GM18499 (cell line): ENCODE data around the gene SAP130.

Source experiments
- ATAC-seq: cut with Tn5 transposase; IDR thresholded peaks from one replicate; pipeline ENCODE4 v1.9.1; 2021; ENCODE audit warnings: moderate number of reproducible peaks; ENCODE audit not compliant: insufficient read depth, unreplicated experiment

Gene SAP130

DNA sequence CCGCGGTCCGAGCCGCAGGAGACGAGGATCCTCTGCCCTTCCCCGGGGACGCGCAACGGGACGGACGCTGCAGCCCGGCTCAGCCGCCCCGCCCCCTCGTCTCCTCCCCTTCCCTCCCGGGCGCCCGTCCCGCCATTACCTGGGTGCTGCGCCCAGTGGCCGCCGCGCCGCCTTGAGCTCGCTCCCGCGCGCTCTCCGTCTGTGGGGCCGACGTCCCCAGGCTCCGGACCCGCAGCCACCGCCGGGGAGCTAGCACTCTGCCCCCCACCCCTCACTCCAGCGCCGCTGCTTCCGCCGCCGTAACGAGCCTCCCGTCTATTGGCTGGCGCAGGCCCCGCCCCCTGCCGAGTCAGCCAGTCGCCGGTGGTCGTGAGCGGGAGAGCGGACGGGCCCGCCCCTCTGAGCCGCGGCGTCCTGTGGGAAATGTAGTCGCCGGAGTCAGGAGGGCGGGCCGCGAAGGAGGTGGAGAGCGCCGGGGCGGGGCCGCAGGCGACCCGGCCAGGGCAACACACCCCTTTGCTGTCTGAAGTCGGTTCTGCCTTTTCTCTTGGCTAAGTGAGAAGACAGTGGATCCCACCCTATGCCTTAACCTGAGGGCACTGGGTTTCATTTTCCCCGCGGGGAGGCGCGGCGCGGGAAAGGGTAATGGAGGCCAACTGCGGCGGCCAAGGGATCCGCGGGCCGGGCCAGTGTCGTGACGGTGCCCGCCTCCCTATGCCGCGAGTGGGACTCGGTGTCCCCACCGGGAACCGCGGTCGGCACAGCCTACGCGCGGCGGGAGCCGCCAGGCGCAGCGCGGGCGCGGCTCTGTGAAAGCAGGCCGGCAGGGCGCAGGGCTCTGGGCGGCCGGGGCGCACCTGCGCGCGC, at the start of gene SAP130:
Gene SAP130 (minus strand): TSS at position 259 of the 867 bp plus-strand sequence. CDS start 1,767 bp downstream, outside the sequence.
- peak; percentile 53 for ATAC-seq

DNA sequence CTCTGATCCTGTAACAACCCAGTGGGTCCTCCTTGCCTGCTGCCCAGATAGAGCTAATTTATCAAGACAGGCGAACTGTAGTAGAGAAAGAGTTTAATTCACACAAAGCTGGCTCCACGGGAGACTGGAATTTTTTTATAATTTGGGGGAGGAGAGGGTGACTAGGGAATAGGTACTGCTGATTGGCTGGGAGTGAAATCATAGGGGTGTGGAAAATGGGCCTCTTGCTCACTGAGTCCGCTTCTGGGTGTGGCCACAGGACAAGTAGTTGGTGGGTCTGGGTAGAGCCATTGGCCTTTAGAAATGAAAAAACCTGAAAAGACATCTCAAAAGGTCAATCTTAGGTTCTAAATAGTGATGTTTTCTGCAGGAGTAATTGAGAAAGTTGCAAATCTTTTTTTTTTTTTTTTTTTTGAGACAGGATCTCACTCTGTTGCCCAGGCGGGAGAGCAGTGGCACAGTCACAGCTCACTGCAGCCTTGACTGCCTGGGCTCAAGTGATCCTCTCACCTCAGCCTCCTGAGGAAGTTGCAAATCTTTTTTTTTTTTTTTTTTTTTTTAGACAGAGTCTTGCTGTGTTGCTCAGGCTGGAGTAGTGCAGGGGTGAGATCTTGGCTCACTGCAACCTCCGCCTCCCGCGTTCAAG, 48.7 kb upstream of the SAP130 start:
- no peak for ATAC-seq

DNA sequence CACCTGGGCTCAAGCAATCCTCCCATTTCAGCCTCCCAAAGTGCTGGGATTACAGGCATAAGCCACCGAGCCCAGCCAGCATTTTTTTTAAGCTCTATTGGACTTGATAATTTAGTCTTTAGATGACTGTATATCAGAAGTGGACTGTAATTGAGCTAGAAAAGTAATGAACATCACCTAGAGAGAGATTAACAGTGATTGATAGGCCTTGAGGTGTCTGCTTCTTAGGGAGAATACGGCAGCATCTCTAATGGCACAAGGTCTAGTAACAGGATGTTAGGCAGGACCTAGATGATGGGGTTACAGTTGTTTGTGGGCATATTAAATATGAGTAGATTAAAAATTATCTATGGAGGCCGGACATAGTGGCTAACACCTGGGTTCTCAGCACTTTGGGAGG, 45.4 kb upstream of the SAP130 start:
- ATAC-seq, result no peak

DNA sequence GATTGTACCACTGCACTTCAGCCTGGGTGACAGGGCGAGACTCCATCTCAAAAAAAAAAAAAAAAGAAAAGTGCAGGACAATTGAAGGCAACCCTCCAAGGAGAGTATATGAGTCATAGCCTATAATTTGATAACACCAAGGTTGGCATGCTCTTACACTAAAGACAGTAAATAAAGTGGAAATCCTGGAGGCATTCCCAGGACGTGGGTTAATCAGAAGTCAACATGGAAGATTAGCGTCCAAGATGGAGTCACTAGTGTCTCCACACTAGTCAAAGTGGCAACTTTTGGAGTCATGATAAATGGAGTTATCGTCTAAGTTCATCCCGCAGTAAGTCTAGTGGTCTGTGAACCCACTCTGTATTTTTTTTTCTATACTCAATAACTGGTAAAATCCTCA, 41.9 kb upstream of the SAP130 start:
- ATAC-seq, result no peak

DNA sequence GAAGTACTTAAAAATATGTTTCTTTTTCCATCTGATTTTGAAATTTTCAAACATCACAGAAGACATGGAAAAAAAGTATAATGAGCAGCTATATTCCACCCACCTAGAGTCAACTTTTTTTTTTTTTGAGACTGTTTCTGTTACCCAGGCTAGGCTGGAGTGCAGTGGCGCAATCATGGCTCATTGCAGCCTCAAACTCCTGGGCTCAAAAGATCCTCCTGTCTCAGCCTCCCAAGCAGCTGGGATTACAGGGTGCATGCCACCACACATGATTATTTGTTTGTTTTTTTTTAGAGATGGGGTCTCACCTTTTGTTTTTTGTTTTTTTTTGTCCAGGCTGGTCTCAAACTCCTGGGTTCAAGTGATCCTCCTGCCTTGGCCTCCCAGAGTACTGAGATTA, 36.5 kb upstream of the SAP130 start:
- ATAC-seq, result no peak

DNA sequence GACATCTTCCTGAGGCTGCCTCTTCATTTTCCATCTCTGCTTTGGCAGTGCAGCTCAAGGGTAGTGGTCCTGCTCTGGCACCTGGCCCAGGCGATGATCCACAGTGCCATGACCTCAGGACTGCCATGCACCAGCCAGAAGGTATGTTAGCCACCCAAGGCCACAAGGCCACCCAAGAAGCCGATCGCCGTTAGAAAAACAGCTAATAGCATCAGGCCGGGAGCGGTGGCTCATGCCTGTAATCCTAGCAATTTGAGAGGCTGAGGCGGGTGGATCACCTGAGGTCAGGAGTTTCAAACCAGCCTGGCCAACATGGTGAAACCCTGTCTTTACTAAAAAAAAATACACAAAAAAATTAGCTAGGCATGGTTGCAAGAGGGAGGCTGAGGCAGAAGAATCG, 34.7 kb upstream of the SAP130 start:
- no peak for ATAC-seq

DNA sequence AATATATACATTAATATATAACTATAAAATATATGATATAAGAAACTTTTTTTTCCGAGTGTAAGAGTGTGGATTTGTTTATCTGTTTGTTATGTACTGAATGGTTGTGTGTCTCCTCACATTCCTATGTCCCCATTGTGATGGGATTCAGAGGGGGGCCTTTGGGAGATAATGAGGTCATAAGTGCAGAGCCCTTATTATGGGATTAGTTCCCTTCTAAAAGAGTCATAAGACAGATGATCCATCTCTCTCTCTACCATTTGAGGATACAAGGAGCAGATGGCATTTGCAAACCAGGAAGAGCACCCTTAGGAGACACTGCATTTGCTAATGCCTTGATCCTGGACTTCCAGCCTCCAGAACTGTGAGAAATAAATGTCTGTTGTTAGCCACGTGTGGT, 30.3 kb upstream of the SAP130 start:
- ATAC-seq, result no peak

DNA sequence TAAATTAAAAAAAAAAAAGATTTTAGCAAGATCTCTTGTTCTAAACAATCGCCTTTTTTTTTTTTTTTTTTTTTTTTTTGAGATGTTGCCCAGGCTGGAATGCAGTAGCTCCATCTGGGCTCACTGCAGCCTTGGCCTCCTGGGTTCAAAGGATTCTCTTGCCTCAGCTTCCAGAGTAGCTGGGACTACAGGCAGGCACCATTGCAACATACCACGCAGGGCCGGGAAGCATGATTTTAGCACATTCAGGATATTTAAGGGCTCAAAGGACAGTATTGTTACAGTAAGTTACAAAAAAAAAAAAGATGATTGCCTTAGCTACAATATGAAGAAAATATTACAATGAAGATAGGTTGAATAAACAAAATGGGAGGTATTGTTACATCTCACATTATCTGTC, 29.5 kb upstream of the SAP130 start:
- ATAC-seq, result no peak

DNA sequence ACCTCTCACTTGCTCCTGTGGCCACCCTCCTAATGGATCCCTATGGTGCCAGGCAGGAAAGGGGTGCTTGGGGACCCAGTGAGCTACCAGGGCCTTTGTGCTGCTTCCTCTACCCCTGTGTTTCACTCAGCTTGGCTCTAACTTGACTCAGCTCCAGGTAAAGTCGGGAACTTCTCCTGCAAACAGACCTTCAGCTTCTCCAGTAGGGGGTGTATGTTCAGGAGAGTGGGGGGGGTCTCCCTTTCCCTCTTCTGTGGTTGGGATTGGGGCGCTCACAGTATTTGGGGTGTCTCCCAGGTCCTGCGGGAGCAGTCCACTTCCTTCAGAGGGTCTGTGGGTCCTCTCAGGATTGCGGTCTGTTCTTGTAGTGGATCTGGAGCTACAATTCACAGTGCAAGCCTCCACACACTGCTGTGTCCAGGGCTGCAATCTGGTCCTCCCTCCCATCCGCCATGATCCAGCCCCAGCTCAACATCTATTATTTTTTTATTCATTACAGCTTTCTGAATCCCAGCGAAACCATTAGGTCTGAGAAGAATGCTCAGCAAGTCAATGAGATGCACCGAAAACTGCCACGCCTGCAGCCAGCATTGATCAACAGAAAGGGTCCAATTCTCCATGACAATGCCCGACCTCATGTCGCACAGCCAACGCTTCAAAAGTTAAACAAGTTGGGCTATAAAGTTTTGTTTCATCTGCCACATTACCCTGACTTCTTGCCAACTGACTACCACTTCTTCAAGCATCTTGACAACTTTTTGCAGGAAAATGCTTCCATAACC, 26.4 kb upstream of the SAP130 start:
- ATAC-seq, result no peak

DNA sequence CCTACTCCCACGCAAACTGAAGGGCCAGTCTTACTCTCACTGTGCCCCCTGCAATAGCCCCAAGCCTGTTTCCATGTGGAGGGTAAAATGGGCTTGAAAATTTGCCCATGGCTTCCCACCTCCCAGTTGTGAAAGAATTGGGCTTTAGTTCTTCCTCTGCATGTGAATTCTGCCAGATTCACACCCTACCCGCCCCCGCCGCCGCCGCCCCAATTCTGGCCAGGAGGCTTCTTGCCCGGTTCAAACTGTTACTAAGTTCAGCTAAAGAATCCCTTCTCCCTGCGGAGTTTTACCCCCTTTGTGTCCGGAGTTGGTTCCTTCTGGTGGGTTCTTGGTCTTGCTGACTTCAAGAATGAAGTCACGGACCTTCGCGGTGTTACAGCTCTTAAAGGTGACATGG, 25.5 kb upstream of the SAP130 start:
- ATAC-seq, result no peak

DNA sequence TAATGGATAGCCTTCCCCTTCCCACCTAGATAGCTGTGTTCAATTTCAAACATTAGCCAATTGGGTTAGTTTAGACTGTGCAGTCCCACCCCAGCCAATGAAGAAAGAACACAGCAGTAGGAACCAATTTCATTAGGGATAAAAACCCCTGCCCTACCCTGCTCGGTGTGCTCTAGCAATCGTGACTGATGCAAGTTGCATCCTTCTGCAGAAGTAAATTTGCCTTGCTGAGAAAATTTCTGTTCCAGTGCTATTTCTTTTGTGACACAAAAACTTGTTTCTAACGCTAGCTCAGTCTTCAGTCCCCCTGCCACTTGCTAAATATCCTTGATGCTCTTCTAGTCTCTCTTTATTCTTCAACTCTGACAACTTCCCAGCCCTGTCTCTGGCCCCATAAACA, 15.2 kb upstream of the SAP130 start:
- ATAC-seq, result no peak

DNA sequence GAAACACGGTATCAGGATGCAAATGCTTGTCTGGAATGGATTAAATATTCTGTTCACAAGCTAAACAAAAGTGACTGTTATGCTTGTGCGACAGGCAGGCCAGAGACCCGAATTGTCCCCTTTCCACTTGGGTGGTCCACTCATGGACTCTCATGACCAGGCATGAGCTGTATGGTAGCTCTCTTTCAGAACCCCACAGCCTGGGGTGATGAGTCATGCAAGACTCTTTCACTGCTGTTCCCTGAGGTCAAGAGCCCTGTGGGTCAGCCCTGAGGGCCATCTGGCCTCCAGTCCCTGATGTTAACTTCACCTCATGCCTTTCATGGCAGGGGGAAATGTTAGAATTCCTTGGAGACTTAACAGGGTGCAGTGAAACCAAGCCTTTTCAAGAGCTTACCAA, 13.7 kb upstream of the SAP130 start:
- ATAC-seq, result no peak

DNA sequence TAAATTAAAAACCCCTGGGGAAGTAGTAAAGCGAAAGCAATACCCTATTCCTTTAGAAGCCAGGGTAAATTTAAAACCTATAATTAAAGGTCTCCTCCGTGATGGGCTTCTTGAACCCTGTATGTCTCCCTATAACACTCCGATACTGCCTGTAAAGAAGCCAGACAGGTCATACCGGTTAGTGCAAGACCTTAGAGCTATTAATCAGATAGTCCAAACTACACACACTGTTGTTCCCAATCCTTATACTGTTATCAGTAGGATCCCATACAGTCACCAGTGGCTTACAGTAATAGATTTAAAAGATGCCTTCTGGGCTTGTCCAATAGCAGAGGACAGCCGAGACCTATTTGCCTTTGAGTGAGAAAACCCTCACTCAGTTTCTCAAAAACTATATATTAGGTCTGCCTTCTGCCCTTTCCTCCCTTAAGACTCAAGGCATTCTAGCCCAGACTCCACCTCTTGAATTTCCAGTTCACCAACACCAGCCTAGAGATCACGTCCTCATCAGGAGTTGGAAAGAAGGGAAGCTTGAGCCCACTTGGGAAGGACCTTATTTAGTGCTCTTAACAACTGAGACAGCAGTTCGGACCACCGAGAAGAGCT, 12.4 kb upstream of the SAP130 start:
- ATAC-seq, result no peak

DNA sequence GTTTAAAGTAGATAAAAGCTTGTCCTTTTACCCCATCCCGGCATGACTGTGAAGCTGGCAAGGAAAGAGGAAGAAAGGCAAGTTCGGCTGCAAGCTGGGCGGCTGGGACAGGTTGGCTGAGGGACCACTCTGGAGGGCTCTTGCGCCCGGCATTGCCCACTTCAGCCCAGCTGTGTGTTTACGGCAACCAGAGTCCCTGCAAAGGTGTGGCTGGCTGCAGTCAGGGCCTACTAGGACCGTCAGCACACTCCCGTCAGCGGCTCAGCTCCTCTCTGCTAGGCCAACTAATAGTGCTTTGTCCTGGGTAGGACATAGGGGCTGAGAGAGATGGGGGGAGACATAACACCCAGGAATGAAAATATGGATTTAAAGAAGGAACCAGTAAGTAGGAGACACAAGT, 11.7 kb upstream of the SAP130 start:
- ATAC-seq, result no peak

DNA sequence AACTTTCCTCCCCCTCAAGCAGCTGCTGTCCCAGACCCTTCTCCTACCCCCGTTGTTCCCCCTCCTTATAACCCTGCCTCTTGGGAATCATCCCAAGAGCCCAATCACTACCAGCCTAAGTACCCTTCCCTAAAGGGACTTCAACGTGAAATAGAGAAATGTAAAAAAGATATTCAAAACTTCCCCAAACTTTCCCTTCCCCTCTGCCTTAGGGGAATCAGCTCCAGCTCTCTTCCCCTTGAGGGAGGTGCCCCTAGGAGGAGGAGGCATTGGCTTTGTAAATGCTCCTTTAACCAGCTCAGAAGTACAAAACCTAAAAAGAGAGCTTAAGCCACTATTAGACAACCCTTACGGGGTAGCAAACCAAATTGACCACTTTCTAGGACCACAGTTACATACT, 10.6 kb upstream of the SAP130 start:
- ATAC-seq, result no peak

DNA sequence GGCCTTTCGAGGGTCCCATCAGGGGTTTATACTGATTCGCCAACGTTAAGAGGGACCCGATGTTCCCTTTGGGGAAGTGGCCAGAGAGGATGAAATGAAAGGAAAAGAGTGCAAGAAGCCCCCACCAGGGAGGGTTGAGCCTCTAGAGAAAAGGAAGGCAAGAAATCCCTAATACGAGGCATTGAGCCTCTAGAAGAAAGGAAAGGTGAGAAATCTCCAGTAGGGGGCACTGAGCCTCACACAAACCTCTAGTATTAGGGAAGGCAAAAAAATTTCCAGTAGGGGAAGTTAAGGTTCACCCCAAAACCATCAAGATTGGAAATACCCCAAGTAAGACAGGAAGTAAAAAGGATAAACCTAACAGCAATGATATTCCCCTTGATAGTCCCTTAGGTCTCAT, 9.8 kb upstream of the SAP130 start:
- ATAC-seq, result no peak

DNA sequence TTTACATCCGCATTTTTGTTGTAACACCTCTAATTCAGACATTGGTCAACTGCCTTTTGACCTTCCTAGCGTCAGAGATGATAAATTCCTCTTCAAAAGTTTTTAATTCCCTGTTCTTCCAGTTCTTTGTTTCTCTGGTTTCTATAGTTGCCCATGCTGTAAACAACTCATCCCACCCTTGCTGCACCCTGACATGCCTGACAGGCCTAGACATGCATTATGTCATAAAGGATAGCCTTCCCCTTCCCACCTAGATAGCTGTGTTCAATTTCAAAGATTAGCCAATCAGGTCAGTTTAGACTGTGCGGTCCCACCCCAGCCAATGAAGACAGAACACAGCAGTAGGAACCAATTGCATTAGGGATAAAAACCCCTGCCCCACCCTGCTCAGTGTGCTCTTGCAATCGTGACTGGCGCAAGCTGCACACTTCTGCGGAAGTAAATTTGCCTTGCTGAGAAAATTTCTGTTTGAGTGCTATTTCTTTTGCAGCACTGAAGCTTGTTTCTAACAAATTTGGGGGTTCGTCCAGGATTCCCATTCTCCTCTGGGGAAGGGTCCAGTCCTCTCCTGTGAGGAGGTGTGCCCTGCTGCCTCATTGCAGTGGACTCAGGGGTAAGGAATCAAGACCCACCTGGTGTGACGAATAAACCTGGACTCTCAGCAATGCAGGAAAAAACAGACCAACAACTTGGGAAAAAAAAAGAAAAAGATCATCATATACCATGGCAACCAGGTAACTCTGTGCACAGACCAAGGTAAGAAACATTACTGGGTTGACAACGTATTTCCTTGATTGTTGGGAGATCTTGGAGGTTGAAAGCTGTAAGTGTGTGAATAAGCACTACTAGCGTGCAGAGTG, 9.1 kb upstream of the SAP130 start:
- no peak for ATAC-seq

DNA sequence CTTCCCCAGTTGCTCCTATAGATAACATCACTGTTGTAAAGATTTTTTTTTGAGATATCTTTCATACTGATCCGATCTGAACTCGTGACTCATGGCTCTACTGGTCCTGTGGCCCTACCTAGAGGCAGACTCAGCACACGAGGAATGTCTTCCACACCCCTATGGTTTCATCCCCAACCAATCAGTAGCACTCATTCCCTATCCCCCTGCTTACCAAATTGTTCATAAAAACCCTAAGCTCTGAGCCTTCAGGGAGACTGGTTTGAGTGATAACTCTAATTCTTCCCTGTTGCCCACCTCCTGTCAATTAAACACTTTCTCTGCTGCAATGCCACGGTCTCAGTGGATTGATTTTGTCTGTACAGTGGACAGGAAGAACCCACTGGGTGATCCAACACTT, 4.2 kb upstream of the SAP130 start:
- ATAC-seq, result no peak

DNA sequence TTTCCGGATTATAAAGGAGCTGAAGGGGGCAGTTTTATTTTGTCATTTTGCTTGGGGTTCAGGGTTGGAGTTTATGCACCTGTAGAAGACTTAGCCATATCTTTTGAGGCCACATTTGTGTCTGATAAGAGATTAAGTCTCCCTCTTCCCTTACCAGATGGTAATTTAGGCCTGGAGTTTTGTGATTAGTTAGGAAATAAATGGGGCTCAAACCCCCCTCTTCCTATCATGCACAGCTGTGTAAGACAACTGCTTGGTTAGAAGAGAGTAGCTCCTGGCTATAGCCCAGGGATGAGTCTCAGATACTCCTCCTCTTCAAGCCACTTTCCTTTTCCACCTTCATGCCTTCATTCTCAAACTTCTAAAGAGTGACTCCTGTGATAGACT, 802 bp upstream of the SAP130 start:
- no peak for ATAC-seq

DNA sequence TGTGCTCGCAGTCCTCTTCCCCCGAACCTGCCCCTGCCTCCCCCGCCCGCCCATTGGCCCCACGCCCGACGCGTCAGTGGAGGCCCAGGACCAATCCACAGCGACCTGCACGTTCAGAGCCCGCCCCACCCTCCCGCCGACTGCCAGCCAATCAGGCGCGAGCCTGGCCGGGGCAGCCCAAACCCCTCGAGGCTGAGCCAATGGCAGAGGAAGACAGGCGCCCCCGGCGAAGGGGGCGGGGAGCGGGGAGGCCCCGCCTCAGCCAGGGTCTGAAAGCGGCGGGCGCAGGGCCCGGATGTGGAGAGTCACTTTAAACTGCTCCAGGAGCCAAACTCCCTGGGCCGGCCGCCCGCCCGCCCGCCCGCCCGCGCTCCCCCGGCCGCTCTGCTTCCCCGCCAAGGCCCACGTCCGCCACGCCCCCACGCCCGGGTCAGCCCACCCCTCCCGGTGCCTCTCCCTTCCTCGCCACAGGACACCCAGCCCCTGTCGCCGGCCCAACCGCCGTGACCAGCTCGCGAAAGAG, 520 bp downstream of the SAP130 start:
- ATAC-seq, result peak; percentile 56
